SIG-M5 treated with dmso at 0.1 percent for 504 hours (cell line): Measurements from ENCODE around the gene PSG6.
"Not testable (repeated sequence)": the region's sequence is repeated elsewhere in the genome, so short reads cannot be mapped to it uniquely, and the experiment has no call there.

Source experiments
- DNase-seq: peaks from one replicate; lab custom pipeline; 2025; ENCODE audit not compliant: unreplicated experiment; lab: John Stamatoyannopoulos, UW

Gene PSG6

GRCh38 chr19:42912941-42913340, 4.8 kb downstream of the PSG6 start:
- not testable (repeated sequence) for DNase-seq

GRCh38 chr19:42911731-42912130, 6.0 kb downstream of the PSG6 start:
- DNase-seq = not testable (repeated sequence)

GRCh38 chr19:42906162-42906561, 11.5 kb downstream of the PSG6 start:
- DNase-seq = not testable (repeated sequence)

- DNase-seq = not testable (repeated sequence)
Measured at GRCh38 chr19:42900561-42900960, 17.1 kb downstream of the PSG6 start.

- DNase-seq = not testable (repeated sequence)
Measured at GRCh38 chr19:42899674-42900073, 18.0 kb downstream of the PSG6 start.

GRCh38 chr19:42899110-42899509, 18.6 kb downstream of the PSG6 start:
- not testable (repeated sequence) for DNase-seq

- DNase-seq = not testable (repeated sequence)
Measured at GRCh38 chr19:42898656-42899055, 19.0 kb downstream of the PSG6 start.

GRCh38 chr19:42897729-42898128, 20.0 kb downstream of the PSG6 start:
- DNase-seq = not testable (repeated sequence)

GRCh38 chr19:42890446-42890845, 27.2 kb downstream of the PSG6 start:
- not testable (repeated sequence) for DNase-seq

GRCh38 chr19:42887876-42888445, 29.7 kb downstream of the PSG6 start:
- DNase-seq = not testable (repeated sequence)

GRCh38 chr19:42882730-42883129, 35.0 kb downstream of the PSG6 start:
- not testable (repeated sequence) for DNase-seq

GRCh38 chr19:42882010-42882409, 35.7 kb downstream of the PSG6 start:
- not testable (repeated sequence) for DNase-seq

GRCh38 chr19:42881279-42881678, 36.4 kb downstream of the PSG6 start:
- not testable (repeated sequence) for DNase-seq

- DNase-seq = not testable (repeated sequence)
Measured at GRCh38 chr19:42880621-42881020, 37.1 kb downstream of the PSG6 start.

- DNase-seq = no peak
Measured at GRCh38 chr19:42879613-42880012, 38.1 kb downstream of the PSG6 start, which contains the start of gene PSG1. Gene PSG1, minus strand, starts transcription at chr19:42879713. Its CDS starts 132 bp downstream, at chr19:42879581.

- not testable (repeated sequence) for DNase-seq
Measured at GRCh38 chr19:42876596-42876995, 41.1 kb downstream of the PSG6 start.

- DNase-seq = not testable (repeated sequence)
Measured at GRCh38 chr19:42875881-42876280, 41.8 kb downstream of the PSG6 start.

GRCh38 chr19:42874901-42875813, 42.5 kb downstream of the PSG6 start:
- not testable (repeated sequence) for DNase-seq

- not testable (repeated sequence) for DNase-seq
Measured at GRCh38 chr19:42874136-42874535, 43.6 kb downstream of the PSG6 start.

GRCh38 chr19:42872608-42873007, 45.1 kb downstream of the PSG6 start:
- no peak for DNase-seq

GRCh38 chr19:42857544-42857867, 60.2 kb downstream of the PSG6 start:
- no peak for DNase-seq
